GM18502 (cell line): ENCODE results near the gene ALAS1.

ENCODE experiments used
- ATAC-seq: cut with Tn5 transposase; IDR thresholded peaks from one replicate; pipeline ENCODE4 v1.9.1; 2021; ENCODE audit warnings: mild to moderate bottlenecking; ENCODE audit not compliant: unreplicated experiment, poor library complexity

The ALAS1 gene

DNA sequence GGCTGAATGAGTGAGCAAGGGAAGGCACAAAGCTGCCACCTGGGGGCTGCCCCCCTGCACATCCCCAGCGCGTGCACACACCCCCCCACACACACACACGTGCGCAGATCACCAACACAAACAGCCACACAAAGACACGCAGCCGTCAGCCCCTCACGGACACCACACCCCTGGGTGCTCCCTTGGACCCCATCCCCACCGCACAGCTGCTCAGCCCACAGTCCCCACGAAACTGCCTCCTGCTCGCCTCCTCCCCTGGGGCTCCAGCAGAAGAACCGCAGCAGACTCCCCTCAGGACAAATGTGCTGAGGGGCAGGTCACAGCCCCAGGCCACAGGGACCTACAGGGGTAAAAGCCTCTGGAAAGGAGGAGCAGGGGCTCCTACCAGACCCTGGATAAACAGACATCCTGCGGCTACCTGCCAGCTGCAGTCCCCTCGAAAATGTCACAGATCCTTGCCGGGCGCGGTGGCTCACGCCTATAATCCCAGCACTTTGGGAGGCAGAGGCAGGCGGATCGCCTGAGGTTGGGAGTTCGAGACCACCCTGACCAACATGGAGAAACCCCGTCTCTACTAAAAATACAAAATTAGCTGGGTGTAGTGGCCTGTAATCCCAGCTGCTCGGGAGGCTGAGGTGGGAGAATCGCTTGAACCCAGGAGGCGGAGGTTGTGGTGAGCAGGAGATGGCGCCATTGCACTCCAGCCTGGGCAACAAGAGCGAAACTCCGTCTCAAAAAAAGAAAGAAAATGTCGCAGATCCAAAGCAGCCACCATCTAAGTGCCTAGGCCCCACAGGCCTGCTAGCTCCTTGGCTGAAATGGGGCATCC, 34.5 kb downstream of the ALAS1 start:
- ATAC-seq, result no peak

DNA sequence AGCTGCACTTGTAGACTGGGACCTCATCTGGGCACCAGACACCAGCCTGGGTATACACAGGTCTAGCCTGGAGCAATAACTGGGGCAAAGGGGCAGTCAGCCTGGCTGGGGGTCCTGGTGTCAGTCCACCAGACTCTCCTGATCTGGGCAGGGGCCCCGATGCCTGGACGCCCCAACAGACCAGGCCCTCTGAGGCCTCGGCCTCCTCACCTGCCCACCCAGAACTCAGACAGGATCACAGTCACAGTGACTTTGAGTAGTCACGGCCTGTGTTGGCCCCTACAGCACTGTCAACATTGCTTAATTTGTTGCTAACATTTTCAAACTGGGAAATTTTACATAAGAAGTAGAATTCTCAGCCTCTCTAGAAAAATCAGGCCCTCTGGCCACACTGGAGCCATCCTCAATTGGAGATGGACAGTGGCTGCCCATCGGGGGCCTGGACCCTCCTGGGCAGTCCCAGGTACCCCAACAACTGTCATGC, 35.2 kb downstream of the ALAS1 start:
- no peak for ATAC-seq

DNA sequence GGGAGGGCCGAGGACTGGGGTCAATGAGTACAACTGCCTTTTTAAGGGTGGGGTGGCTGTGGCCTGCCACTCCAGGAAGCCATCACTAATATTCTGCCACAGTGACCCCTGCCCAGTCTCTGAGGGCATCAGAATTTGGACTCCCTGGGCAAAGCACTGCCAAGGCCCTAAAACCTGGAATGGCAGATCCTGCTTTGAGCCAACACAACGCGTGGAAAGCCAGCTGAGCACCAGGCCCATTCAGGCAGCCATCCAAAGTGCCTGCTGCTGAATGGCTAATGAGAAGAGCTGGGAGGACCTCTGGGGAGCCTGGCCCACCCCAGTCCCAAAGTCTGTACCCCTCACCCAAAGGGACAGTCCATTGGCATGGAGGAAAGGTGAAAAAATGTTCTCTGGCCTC, 36.0 kb downstream of the ALAS1 start:
- no peak for ATAC-seq

DNA sequence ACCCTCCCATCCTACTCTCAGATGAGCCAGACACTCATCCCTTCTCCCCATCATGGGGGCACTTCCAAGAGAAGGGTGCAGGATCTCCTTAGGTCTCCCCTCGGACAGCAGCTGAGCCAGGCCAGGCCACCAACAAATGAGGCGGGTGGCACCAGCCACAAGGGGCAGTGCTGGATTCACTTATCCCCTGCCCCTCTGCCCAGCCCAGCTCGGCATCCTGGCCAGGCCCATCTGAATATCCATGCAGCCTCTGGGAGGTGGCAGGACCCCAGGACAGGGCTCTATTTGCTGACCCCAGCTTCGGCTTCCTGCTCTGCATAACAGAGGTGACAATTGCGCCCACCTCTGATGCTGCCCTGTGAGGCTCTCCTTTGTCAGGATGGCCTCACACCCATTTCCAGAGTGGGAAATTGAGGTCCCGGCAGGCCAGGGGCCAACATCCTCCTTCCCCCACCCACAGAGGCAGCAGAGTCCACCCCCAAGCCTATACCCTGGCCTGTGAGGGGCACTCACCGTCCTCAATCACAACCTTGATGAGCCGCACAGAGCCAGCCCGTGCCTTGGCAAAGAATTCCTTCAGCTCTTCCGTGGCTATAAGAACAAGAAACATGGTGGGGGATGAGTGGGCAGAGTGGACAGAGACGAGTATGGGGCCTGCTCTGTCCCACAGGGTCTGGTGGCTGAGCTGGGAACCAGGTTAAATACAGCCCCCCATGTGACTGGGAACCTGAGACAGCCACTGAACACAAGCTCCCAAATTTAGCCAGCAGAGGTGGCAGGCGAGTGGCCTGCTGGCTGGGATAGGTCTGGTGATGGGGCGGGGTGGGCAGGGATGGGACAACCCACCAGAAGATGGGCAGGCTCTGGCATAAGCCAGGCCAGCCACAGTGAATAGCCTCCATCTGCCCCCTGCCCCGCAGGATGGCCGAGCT, 36.8 kb downstream of the ALAS1 start:
- no peak for ATAC-seq

DNA sequence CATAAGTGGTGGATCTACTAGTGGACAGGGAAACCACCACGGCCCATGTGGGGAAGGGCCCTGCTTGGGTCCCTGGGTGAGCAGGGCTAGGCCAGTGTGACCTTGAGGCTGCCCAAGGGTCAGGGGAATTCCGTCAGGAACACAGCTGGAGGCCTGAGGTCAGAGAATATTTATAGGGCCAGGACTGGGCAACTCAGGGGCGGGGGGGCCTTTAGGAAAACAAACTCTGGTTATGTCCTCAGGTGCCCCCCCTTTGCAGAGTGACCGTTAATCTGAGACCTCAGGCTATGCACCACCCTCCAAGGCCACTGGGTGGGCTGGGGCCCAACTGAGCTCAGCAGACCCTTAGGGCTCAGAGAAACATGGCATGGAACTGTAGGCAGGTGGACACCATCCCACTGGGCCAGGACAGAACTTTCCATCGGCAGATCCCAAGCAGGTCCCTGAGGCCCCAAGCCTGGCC, 38.5 kb downstream of the ALAS1 start:
- no peak for ATAC-seq

DNA sequence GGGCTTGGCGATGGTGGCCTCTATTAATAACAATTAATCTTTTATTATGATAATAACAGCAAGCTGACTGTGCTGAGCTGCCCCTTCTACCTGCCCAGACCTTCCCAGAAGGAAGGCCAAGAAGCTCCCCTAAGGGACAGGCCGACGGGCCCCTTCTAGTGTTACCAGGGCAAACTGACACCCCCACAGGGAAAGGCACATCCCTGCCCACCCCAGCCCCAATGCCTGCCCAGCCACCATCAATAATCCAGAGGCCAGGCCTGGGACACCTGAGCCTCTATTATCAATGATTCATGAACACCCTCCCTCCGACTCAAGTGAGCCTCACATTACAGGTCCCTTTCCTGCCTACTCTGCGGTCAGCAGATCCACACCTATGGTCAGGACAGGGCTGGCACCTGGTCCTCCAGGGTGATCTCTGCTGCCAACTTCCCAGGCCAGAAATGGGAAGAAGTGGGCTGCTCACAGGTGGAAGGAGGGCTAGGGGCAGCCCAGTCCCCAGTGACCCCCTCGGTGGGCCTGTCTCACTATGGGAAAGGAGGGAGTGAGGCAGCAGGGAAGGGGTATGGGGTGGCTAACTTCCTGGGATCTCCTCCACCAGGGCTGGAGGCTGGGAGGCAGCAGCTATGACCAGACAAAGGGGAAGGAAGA, 39.2 kb downstream of the ALAS1 start:
- no peak for ATAC-seq

DNA sequence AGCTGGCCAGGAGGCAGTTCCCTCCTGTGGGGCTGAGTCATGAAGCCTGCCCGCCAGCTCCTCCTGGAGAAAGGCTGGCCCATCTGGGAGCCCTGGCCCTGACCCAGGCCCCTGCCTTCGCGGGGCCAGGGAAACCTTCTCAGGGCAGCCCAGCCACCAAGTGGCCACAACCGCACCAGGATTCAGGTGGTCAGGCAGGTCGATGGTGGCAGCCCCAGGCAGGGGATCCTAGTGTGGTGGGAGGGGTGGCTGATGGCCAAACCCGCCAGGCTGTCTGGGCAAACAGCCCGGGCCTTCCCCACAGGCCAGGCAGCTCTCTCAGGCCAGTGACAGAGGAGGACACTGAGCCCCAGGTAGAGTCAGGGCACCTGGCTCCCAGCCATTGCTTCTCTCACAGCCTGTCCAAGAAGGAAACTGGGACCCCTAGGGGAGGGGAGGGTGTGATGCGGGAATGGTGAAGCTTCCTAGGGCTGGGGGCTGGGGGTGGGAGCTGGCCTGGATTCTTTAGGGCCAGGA, 39.8 kb downstream of the ALAS1 start:
- no peak for ATAC-seq

DNA sequence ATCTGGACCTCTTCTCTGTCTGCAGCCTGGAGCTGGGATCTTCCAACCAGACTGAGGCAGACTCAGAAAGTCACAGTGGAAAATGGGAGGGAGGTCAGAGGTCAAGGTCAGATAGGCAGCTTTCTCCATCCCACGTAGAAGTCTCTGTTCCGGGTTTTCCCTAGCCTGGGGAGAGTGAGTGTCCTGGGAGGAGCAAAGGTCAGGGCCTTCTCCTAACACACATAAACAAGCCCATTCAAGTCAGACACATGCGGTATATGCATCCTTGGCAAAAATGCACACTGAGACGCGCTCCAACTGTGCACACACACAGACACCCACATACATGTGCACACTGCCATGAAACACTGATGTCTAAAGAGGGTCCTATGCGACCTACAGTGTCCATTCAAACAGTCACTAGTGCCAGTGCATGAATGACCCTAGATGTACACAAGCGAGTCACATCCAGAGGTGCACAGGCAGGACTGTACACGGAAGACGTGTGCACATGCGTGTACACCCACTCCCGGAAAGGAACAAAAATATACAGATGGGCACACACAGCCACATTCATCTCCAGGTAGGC, 40.3 kb downstream of the ALAS1 start:
- peak; percentile 25 for ATAC-seq

DNA sequence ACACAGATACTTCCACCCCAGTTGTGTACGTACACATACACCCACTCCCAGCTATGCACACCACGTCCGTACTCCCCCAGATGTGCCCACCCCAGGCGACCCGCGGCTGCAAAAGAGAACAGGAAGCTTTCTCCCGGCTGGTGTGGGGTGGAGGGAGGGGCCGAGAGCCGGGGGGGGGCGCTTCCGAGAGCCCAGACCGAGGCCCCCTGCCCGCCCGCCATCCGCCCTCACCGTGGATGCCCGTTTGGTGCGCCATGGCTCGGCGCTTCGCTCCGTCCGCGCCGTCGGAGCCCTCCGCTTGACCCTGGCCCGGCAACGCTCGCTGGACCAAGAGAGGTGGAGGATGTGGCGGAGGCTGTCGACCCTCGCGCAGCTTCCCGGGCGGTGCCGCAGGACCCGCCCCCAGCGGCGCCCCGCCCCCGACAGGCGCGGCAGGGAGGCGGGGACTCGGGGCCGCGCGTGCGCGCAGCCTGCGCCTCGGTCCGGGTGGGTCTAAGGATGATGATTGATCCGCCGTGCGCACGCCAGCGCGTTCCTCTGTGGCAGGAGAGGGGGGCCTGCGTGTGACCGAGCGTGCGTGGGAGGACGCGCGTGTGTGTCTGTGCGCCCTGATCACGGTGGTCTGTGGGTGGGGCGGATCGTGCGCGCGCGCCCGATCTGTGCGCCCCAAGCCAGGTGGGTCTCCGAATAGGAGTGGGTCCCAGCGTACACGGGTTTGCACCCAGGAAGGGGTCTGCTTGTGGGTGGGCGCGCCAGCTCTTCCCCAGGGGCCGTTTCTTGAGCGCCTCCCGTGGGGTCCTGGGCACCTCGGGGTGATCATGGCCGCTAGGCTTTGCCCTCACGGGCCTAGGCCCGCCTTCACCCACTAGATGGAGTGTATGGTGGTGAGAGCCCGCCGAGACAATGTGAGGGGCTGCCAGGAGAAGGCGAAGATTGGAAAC, 41.1 kb downstream of the ALAS1 start, which contains the start of gene TWF2:
Gene TWF2 (minus strand): TSS at position 398 of the 941 bp plus-strand sequence. CDS start 142 bp downstream, at position 256.
- peak; percentile 74 for ATAC-seq

DNA sequence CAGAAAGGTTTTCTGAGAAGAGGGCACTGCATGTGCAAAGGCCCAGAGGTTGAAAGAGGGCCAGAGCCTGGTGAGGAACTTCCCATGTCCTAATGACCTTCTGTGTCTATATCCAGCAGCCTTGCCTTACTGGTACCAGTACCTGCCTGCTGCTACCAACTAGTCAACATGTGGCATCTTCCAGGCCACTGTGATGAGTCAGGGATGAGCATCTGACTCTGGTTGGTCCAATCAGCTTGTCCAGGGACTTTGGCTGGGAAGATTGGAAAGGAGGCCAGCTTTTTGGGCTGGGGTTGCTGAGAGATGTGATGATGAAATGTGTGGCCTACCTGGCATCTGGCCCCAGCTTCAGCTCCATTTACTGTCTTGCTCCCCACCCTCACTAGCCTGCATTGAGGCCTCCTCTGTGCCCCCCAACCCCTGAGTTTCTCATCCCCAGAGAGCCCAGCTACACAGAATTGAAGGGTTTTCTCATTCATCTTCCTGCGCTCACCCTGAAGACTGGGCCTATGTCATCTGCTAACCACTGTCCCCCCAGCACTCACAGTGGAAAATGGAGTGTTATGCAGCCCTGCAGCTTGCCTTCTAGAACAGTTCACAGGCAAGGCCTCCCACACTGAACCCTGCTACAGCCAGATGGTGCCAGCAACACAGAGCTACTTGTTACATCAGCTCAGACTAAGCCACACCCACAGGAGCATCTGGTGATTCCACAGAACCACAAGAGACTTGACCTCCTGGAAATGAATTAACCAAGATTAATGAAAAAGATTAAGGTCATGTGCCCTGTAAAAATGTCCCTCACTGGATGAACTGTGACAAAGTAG, 42.3 kb downstream of the ALAS1 start:
- no peak for ATAC-seq

DNA sequence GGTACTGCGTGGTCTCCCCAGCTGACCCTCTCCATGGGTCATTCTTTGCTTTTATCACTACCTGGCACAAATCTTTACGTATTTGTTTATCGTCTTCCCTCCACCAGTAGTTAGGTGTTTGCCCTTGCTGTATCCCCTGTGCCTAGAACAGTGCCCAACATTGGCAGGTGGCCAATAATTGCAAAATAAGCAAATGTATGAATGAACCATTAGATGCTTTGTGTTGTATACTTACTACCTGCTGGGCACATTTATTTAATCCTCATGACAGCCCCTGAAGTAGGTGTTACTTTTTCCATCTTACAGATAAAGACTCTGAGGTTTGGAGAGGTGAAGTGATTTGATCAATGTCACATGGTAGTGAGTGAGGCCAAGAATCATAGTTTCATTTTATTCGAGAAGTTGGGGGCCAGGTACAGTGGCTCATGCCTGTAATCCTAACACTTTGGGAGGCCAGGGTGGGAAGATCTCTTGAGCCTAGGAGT, 43.0 kb downstream of the ALAS1 start:
- no peak for ATAC-seq

DNA sequence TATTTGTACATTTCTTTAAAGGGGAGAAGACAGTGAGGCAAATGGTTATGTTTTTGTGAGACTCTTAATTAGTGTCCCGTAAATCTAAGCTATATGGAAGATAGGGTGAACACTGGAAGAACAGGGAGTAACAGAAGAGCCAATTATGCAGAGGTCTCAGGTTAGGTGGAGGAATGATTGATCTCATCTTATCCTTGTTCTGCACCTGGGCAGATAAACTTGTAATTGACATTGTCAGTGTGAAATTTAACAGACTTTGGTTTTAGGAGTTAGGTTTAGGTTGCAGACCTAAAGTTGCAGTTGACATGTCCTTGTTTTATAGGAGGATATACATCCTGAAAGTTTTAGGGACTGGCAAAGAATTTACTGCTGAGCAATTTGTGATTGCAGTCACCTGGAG, 44.1 kb downstream of the ALAS1 start:
- ATAC-seq, result no peak

DNA sequence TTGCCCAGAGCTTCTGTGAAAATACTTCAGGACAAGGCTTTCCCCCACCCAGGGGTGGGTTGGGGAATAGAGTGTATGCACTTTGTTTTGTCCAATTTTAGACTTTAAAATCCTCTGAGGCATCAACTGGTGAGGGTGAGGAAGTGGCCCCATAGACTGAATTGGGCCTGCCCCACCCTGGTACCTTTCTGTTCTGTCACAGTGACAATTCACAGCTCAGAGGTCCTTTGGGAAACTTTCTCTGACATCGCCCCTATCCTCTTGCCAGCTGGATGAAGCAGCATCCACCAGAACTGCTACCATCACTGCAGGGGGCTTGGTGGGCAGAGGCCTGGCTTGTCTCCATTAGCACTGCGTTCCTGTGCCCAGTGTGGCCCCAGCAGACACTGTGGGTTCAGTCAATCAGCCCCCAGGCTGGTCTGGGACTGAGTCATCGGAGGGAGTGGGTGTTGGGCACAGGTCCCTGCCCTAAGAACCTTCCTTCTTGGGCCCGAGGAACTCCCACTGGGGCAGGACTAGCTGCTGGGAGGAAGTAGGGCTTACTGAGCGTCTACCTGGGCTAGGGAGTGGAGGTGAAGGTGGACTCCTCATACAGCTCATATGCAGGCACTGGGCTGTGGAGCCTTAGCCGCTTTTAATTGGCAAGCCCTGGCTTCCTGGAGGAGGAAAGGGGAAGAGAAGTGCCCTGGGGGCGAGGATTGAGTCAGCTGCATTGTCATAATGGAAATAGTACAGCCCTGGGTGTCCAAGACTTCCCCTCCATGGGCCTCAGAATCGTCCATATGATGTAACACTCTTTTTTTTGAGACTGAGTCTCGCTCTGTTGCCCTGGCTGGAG, 46.0 kb downstream of the ALAS1 start:
- peak; percentile 46 for ATAC-seq

DNA sequence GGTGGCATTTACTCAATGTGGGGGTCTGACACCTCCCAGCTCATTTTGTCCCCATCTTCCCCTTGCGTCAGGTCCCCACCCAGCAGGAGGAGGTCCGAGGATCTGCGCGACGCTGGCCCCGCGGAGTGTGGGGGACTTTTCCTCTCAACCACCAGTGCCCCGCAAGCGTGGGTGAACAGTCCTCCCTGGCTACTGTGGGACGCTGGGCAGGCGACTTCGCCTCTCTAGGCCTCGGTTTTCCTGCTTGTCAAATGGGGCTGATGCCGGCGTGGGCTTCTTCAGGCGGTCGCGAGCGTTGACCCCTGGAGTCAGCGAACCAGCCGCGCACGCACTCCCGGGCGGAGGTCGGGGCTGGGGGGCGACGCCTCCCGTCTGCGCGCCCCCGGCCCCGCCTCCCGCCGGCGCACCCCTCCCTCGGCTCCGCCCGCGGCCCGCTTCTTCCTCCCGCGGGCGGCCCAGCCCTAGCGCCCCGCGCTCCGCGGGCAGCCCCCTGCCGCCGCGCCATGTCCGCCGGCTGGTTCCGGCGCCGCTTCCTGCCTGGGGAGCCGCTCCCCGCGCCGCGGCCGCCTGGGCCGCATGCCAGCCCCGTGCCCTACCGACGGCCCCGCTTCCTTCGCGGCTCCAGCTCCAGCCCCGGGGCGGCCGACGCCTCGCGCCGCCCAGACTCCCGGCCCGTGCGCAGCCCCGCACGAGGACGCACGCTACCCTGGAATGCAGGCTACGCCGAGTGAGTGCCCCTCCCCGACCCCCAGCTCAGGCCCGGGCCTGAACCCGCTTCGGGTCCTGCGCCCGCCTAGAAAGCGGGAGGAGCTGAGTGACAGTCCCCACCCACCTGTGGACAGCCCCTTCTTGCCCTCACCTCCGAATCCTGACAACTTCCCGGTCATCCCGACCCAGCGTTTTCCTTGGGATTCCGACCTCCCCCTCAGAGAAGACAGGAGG, 47.6 kb downstream of the ALAS1 start, which contains the start of gene PPM1M:
Gene PPM1M (plus strand): TSS at position 438 of the 942 bp plus-strand sequence. CDS start 66 bp downstream, at position 504.
- peak; percentile 34 for ATAC-seq

DNA sequence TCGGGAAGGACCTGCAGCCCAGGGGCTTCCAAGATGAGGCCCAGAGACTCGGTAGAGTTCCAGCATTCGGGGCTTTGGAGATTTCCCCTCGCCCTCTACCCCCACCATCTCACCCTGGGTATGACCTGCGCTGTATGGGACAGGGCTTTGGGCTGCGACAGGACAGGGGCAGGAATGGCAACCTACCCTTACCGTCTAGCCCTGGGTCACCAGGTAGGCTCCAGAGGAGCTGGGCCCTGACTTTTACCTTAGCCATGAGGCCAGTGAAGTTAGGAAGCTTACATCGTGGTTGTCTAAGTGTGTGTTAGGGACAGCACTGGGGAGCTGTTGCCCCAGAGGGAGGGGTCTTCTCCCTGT, 48.3 kb downstream of the ALAS1 start:
- ATAC-seq, result no peak
